Neural cell (in vitro differentiated cells): ENCODE measurements around the gene FBXW2.

ENCODE experiments used
- EP300 ChIP-seq: fragments of 450-650 bp; conservative IDR thresholded peaks from 2 replicates; pipeline ENCODE4 v1.6.1; 2014; ENCODE audit warnings: antibody characterized with exemption, mild to moderate bottlenecking, moderate library complexity; ENCODE audit not compliant: poor library complexity, severe bottlenecking
- EZH2 ChIP-seq: fragments of 200-600, 300-800 bp; shearing (Covaris generic), sonication (generic); IDR thresholded peaks from 2 replicates; pipeline ENCODE4 v1.6.1; 2014; ENCODE audit warnings: antibody characterized with exemption, low read length, borderline replicate concordance, mild to moderate bottlenecking; ENCODE audit not compliant: insufficient read depth, poor library complexity, severe bottlenecking
- MXI1 ChIP-seq: fragments of 450-650 bp; conservative IDR thresholded peaks from 2 replicates; pipeline ENCODE4 v1.6.1; 2014; ENCODE audit warnings: antibody characterized with exemption, mild to moderate bottlenecking; ENCODE audit not compliant: poor library complexity, severe bottlenecking
- RAD21 ChIP-seq: fragments of 450-650 bp; conservative IDR thresholded peaks from 2 replicates; pipeline ENCODE4 v1.6.1; 2014; ENCODE audit warnings: antibody characterized with exemption, mild to moderate bottlenecking, moderate library complexity
- SMC3 ChIP-seq: fragments of 450-650 bp; conservative IDR thresholded peaks from 2 replicates; pipeline ENCODE4 v1.6.1; 2014; ENCODE audit warnings: antibody characterized with exemption, mild to moderate bottlenecking, moderate library complexity; ENCODE audit not compliant: poor library complexity
- TAF1 ChIP-seq: IDR thresholded peaks from 2 replicates; pipeline ENCODE4 v1.6.1; 2012; ENCODE audit warnings: low read depth
- TF ChIP-seq, protein P1 (sequence below): fragments of 450-650 bp; IDR thresholded peaks from 2 replicates; pipeline ENCODE4 v1.5.1; 2014; ENCODE audit warnings: antibody characterized with exemption, mild to moderate bottlenecking, moderate library complexity; ENCODE audit not compliant: poor library complexity, severe bottlenecking

DNA sequence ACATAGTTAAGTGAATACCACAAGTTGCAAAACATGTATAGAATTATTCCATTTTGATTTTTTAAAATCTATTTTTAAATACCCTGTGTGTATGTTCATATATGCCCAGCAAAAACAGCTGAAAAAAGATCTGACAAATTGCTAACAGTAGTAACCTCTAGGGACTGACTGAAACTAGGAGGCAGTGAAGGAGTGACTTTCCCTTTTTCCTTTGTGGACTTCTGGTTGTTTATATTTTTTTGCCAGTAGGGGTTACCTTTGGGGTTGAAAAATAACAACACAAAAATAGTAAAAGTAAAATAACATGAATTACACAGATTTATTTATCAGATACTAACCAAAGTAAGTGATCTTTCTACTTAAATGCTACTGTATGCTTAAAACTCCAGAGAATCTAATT lies 81.9 kb downstream of the FBXW2 start:
- TF ChIP-seq, protein P1, sequence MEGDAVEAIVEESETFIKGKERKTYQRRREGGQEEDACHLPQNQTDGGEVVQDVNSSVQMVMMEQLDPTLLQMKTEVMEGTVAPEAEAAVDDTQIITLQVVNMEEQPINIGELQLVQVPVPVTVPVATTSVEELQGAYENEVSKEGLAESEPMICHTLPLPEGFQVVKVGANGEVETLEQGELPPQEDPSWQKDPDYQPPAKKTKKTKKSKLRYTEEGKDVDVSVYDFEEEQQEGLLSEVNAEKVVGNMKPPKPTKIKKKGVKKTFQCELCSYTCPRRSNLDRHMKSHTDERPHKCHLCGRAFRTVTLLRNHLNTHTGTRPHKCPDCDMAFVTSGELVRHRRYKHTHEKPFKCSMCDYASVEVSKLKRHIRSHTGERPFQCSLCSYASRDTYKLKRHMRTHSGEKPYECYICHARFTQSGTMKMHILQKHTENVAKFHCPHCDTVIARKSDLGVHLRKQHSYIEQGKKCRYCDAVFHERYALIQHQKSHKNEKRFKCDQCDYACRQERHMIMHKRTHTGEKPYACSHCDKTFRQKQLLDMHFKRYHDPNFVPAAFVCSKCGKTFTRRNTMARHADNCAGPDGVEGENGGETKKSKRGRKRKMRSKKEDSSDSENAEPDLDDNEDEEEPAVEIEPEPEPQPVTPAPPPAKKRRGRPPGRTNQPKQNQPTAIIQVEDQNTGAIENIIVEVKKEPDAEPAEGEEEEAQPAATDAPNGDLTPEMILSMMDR = no peak
- TF ChIP-seq MXI1 = no peak
- no peak for TF ChIP-seq TAF1
- TF ChIP-seq EP300 = no peak
- no peak for TF ChIP-seq SMC3
- no peak for TF ChIP-seq EZH2
- TF ChIP-seq RAD21 = no peak
